HFF-Myc (cell line): ENCODE measurements around the gene COA1.
"Not testable (repeated sequence)": the region's sequence is repeated elsewhere in the genome, so short reads cannot be mapped to it uniquely, and the experiment has no call there.

Experiments used
- DNase-seq: peaks from one replicate; pipeline ENCODE4 v3.0.0-alpha.2; 2011; ENCODE audit warnings: low read depth; ENCODE audit errors: extremely low read depth
- H3K4me3 ChIP-seq: replicated peaks from 2 replicates; pipeline ENCODE4 v1.5.1; 2011; ENCODE audit warnings: low read depth, mild to moderate bottlenecking, control low read depth, low read length
- TF ChIP-seq, protein P1 (sequence below): IDR thresholded peaks from 2 replicates; pipeline ENCODE4 v1.5.1; 2012; ENCODE audit warnings: mild to moderate bottlenecking, low read depth, low read length, control low read depth; ENCODE audit errors: missing control alignments

Gene COA1

DNA sequence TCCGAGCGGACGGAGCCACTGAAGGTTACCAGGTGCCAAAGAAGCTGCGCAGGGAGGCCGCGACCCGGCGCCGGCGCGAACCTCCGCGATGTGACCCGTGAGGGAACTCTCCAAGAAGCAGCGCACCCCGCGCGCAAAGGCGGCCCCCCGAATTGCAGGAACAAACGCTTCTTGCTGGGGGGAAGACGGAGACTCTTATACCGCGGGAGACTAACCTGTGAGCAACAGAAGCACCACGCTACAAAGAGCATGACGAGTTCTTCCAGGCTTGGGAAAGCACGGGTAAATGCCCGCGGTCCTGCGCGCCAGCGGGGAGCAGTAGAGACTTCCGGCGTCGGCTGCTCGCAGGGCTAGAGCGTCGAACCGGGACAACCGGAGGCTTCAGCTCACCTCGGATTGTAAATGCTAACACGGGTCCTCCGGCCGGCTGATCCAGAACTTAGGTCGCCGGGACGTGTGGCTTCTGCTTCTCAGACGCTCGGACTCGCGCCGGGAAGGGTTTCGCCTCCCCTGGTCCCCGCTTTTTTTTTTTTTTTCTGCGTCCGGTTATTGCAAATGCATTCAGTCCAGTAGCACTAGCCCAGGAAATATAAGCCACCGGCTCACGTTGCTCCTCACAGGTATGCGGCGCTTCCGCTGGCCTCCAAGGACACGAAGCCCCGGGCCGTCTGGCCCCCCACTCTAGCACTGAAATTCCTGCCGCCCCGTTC, at the start of gene COA1:
COA1 (minus strand) TSS at position 310 of the 710 bp plus-strand sequence. CDS start 80,909 bp downstream, outside the sequence.
- H3K4me3 ChIP-seq: peak within 1 kb of the TSS; percentile 98
- TF ChIP-seq, protein P1, sequence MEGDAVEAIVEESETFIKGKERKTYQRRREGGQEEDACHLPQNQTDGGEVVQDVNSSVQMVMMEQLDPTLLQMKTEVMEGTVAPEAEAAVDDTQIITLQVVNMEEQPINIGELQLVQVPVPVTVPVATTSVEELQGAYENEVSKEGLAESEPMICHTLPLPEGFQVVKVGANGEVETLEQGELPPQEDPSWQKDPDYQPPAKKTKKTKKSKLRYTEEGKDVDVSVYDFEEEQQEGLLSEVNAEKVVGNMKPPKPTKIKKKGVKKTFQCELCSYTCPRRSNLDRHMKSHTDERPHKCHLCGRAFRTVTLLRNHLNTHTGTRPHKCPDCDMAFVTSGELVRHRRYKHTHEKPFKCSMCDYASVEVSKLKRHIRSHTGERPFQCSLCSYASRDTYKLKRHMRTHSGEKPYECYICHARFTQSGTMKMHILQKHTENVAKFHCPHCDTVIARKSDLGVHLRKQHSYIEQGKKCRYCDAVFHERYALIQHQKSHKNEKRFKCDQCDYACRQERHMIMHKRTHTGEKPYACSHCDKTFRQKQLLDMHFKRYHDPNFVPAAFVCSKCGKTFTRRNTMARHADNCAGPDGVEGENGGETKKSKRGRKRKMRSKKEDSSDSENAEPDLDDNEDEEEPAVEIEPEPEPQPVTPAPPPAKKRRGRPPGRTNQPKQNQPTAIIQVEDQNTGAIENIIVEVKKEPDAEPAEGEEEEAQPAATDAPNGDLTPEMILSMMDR: no peak
- DNase-seq: peak; percentile 69

DNA sequence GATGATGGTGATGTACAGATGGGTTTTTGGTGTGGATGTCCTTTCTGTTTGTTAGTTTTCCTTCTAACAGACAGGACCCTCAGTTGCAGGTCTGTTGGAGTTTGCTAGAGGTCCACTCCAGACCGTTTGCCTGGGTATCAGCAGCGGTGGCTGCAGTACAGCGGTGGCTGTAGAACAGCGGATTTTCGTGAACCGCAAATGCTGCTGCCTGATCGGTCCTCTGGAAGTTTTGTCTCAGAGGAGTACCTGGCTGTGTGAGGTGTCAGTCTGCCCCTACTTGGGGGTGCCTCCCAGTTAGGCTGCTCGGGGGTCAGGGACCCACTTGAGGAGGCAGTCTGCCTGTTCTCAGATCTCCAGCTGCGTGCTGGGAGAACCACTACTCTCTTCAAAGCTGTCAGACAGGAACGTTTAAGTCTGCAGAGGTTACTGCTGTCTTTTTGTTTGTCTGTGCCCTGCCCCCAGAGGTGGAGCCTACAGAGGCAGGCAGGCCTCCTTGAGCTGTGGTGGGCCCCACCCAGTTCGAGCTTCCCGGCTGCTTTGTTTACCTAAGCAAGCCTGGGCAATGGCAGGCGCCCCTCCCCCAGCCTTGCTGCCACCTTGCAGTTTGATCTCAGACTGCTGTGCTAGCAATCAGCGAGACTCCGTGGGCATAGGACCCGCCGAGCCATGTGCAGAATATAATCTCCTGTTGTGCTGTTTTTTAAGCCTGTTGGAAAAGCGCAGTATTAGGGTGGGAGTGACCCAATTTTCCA, 49.1 kb upstream of the COA1 start:
- H3K4me3 ChIP-seq, DNase-seq: not testable (repeated sequence)

DNA sequence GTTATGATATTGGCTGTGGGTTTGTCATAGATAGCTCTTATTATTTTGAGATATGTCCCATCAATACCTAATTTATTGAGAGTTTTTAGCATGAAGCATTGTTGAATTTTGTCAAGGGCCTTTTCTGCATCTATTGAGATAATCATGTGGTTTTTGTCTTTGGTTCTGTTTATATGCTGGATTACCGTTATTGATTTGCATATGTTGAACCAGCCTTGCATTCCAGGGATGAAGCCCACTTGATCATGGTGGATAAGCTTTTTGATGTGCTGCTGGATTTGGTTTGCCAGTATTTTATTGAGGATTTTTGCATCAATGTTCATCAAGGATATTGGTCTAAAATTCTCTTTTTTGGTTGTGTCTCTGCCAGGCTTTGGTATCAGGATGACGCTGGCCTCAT, 45.9 kb upstream of the COA1 start:
- H3K4me3 ChIP-seq, DNase-seq: not testable (repeated sequence)

DNA sequence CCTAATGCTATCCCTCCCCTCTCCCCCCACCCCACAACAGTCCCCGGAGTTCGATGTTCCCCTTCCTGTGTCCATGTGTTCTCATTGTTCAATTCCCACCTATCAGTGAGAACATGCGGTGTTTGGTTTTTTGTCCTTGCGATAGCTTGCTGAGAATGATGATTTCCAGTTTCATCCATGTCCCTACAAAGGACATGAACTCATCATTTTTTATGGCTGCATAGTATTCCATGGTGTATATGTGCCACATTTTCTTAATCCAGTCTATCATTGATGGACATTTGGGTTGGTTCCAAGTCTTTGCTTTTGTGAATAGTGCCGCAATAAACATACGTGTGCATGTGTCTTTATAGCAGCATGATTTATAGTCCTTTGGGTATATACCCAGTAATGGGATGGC, 43.9 kb upstream of the COA1 start:
- DNase-seq, H3K4me3 ChIP-seq: not testable (repeated sequence)

DNA sequence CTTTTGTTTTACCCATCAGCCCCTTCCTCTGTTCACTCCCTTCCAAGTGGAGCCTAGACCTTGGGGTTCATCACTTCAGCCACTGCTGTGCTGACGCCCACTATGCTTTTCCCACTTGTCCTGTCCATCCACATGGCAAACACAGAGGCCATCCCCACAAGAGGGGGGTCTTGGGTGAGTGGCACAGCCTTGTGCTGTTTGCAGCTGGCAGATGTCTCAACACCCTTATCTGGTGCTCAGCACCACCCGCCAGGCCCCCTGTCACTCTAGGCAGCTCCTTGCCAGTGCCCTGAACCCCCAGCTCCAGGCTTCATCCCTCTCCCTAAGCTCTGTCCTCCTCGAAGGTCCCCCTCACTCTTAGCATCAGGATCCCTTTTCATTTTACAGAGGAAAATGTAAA, 42.2 kb upstream of the COA1 start:
- TF ChIP-seq, protein P1: no peak
- DNase-seq: no peak
- no peak overlapping the region for H3K4me3 ChIP-seq

- DNase-seq: no peak
- TF ChIP-seq, protein P1: no peak
- no peak overlapping the region for H3K4me3 ChIP-seq
These were observed 41.8 kb upstream of the COA1 start for GRCh38 chr7:43771128-43771527.

DNA sequence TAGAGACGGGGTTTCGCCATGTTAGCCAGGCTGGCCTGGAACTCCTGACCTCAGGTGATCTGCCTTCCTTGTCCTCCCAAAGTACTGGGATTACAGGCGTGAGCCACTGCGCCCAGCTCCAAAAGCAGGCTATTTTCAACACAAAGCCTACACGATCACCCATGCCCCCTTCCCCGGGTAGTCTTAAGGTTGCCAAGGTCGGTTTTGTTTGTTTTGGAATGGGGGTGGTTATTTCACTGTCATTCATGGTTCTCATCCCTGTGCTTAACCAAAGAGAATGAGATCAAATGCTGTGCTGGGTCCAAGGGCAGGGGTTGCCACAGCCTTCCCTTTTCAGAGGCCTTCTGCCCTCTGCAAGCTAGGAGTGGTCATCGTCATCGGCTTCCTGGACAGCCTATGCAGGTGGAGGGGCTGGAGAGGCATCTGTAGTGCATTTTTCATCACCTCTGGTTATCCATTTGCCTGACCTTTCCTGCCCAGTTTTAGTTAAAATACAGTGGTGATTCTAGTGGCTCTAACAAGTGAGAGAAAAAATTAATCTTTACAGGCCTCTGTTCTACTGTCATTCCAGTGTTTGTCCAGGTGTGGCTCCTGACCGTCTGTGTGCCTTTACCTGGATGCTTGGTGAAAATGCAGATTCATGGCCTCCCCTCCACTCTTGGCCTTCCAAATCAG, 40.6 kb upstream of the COA1 start:
- TF ChIP-seq, protein P1: no peak
- no peak for DNase-seq
- no peak overlapping the region for H3K4me3 ChIP-seq

DNA sequence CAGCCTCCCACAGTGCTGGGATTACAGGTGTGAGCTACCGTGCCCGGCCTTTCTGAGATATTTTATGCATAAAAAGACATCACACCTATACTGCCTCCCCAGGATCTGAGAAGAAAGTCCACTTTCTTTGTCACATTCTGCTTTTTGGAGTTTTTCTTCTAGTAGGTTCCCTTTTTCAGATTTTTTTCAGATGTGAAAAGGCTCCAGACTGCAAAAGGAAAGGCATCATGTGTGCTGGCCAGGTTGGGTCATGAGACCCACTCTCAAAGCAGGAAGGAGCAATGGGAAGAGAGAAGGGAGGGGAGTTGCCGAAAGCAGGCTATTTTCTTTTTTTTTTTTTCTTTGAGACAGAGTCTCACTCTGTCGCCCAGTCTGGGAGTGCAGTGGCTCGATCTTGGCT, 40.0 kb upstream of the COA1 start:
- DNase-seq: no peak
- no peak overlapping the region for H3K4me3 ChIP-seq
- TF ChIP-seq, protein P1: no peak
